ENCODE results near the gene SUGCT. TPM values are rescaled to one million over a fixed set of nuclear protein-coding genes. Genes with fewer than 3 reads are reported as not detected.

The SUGCT gene
- total RNA-seq, 1 experiment from 2014 or later: 14.4 TPM

DNA sequence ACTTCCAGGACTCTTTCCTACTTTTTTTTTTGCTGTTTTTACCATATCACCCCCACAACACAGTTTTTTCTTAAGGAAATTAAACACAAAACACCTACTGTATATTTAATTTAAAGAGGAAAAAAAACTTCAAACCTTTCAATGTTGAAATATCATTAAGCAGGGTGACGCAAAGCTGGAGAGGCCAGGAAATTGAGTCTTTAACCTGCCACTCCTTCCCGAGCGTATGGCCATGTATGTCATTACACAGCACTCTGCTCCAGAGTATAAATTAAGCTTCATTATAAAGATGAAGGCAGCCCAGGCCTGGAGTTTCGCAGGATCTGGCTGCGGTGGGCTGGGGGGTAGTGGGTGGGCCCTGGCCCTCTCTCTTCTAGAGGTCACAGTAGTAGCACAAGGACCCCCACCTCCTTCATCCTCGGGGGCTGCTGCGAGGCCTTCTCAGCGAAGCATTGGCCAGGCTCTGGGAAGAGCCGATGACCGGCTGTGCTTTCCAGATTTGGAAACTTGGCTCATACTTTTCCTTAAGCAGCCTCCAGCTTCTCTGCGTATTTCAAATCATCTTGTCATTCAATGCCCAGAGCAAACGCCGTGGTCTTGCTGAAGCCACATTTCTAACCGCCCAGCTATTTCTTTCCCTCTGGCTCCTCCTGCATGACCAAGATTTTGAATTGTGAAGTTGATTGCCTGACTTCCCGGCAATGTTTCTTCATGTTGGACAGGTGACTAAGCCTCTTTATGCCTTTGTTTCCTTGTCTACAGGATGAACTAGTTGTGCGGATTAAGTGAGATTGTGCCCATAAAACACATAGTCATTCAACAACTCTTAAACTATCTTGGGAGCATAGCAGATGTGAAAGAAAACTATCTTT, 765.1 kb downstream of the SUGCT start:
- DNase-seq (ENCODE audit: low read depth, low spot score): no peak
- in situ Hi-C loops (cut with HindIII; ENCODE audit: low pct_unique_long_range_greater_than_20kb, low sequenced_read_pairs): no loop called here

DNA sequence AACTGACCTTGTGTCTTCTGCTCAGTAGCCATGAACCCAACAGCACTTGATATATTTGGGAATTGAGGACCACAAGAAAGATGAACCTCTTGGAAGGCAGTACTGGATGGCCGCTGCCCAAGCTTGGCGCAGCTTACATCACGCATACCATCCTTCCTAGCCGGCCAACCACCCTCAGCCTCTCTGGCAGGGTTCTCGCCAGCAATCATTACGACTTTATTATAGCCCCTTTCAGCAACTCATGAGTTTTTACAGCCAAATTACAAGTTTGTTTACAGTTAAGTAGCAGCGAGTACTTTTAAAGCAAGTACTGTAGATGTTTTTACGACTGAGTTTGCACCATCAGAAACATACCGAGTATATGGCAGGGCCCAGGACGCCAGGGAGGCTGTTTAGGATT, 769.1 kb downstream of the SUGCT start:
- no peak for DNase-seq (ENCODE audit: low read depth, low spot score)
- in situ Hi-C loops (cut with HindIII; ENCODE audit: low pct_unique_long_range_greater_than_20kb, low sequenced_read_pairs): no loop called here

DNA sequence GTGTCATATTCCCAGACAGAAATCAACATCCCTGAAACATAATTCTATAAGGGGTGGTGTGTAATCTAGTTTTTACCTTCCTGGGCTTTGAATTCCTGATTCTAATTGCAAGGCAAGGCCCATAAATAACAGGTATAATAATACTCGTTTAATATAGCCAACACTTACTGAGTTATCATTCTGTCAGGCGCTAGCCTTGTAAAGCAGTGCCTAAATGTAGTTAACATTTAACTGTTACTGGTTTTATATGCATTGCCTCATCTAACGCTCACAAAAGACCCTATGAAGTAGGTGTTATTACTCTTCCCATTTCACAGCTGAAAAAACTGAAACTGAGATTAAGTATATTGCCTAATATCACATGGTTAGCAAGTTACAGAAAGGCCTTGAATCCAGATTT, 772.5 kb downstream of the SUGCT start:
- DNase-seq (ENCODE audit: low read depth, low spot score): no peak
- in situ Hi-C loops (cut with HindIII; ENCODE audit: low pct_unique_long_range_greater_than_20kb, low sequenced_read_pairs): no loop called here

DNA sequence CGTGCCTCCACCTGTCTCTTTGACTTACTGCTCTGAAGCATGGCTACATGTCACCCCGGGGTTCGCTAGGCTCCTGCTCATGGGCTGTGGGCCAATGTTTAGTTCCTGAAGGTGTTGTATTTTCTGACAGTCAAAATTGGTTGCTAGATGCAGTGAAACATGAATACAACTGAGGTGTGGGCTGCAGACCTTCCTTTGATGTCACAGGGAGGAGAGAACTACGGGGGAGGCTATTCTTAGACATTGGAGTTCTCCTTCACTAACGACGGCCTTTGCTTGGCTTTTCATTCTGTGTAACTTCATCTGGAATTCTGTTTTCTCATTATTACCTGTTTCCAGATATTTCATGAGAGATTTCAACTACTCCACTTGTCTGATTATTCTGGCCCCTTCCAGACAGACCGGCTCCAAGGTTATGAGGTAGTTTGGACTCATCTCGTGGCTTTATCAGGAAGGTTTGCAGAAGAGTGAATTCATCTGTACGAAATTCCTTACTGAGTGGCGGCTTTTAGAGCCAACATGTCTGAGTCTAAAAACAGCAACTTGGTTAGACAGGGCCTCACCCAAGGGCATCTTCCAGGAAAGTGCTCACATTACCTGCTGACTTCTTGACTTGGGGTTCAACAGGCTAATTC, 774.7 kb downstream of the SUGCT start:
- in situ Hi-C loops (cut with HindIII; ENCODE audit: low pct_unique_long_range_greater_than_20kb, low sequenced_read_pairs): no loop called here
- no peak for DNase-seq (ENCODE audit: low read depth, low spot score)

Small RNA genes within 50 kb of the gene (small RNA-seq; reads per million reads assigned to genes)
- gene AC006023.1: 0 reads per million in 2 experiments
- 0 reads per million in 2 experiments for gene AC006023.2

Other genes with a start within 250 kb of the SUGCT start
- gene CDK13, start 184.7 kb upstream of the SUGCT start, total RNA-seq (2014; rRNA removed; shearing (Covaris generic)): 40.5 and 44.4 TPM in 2 replicates
- gene MPLKIP, start 383 bp upstream of the SUGCT start, total RNA-seq (2014; rRNA removed; shearing (Covaris generic)): 36.6 and 37.8 TPM in 2 replicates